HCT116 (cell line): ENCODE results near the gene SLC35F6. TPM values are rescaled to one million over a fixed set of nuclear protein-coding genes. Genes with fewer than 3 reads are reported as not detected.
"Not testable (repeated sequence)": the region's sequence is repeated elsewhere in the genome, so short reads cannot be mapped to it uniquely, and the experiment has no call there.

Source experiments
- ATAC-seq: fragments of 200-7000 bp; cut with Tn5 transposase; 2 replicates; pipeline ENCODE4 v1.9.1; 2020; ENCODE audit warnings: mild to moderate bottlenecking, moderate library complexity
- BruUV-seq: library from RNA; stranded (reverse); fragments of 400-500 nt; replicated peaks from 2 replicates; lab custom pipeline; 2021; lab: Mats Ljungman, UMichigan
- CTCF ChIA-PET: fragments of 300-600 bp; sonication (Branson Sonifier 250); formaldehyde crosslinking; loops from one replicate; lab custom pipeline; 2021; ENCODE audit warnings: antibody characterized with exemption; lab: Charles Lee
- POLR2A ChIA-PET: fragments of 300-600, 350-600 bp; sonication (Branson Sonifier 250); formaldehyde crosslinking; loops from one replicate; lab custom pipeline; 2021; ENCODE audit warnings: antibody characterized with exemption; lab: Charles Lee
- RAD21 ChIA-PET, 2 experiments: fragments of 300-600 bp; sonication (Branson Sonifier 250); formaldehyde crosslinking; loops; one replicate each; lab custom pipeline; 2023; ENCODE audit warnings: low total read pairs in 2 of 2; ENCODE audit not compliant: uncharacterized antibody in 2 of 2, unreplicated experiment in 2 of 2, low non-redundant PET in 1 of 2; lab: Charles Lee
- DNase-seq: peaks from one replicate; pipeline ENCODE4 v3.0.0-alpha.2; 2010; ENCODE audit warnings: low read depth, low spot score
- H2AFZ ChIP-seq: fragments of 200-600 bp; shearing (Covaris generic), sonication (generic); 2 replicates; pipeline ENCODE4 v1.6.1; 2017; ENCODE audit warnings: low read depth, mixed run types, mixed read lengths, antibody characterized with exemption, low read length; ENCODE audit not compliant: poor library complexity, severe bottlenecking
- H3K27ac ChIP-seq: 2 replicates; pipeline ENCODE4 v1.5.1; 2012; ENCODE audit warnings: low read depth, low read length
- H3K27me3 ChIP-seq: fragments of 200-600 bp; sonication (generic); 2 replicates; pipeline ENCODE4 v1.6.1; 2016; ENCODE audit warnings: mixed run types, low read length, mixed read lengths; ENCODE audit not compliant: insufficient read depth
- H3K36me3 ChIP-seq, 2 experiments: fragments of 200-500 bp in 1 of 2; fragments of 200-600 bp in 1 of 2; sonication (Bioruptor generic) in 1 of 2; sonication (generic) in 1 of 2; 2 replicates each; pipeline versions ENCODE4 v1.5.1 to v1.6.1; 2014 to 2016; ENCODE audit warnings: low read length in 2 of 2, inconsistent platforms in 1 of 2, mixed read lengths in 1 of 2, mixed run types in 1 of 2; ENCODE audit not compliant: insufficient read depth in 2 of 2, control insufficient read depth in 1 of 2
- H3K4me1 ChIP-seq, 2 experiments: fragments of 200-600 bp in 1 of 2; sonication (generic) in 1 of 2; 2 replicates each; pipeline versions ENCODE4 v1.5.1 to v1.6.1; 2012 to 2017; ENCODE audit warnings: low read length in 2 of 2, inconsistent platforms in 1 of 2, mild to moderate bottlenecking in 1 of 2, mixed read lengths in 1 of 2, mixed run types in 1 of 2, moderate library complexity in 1 of 2; ENCODE audit not compliant: insufficient read depth in 2 of 2, control insufficient read depth in 1 of 2
- H3K4me2 ChIP-seq: fragments of 200-600 bp; sonication (generic); 2 replicates; pipeline ENCODE4 v1.6.1; 2017; ENCODE audit warnings: mixed run types, low read length, mixed read lengths
- H3K4me3 ChIP-seq, 2 experiments: fragments of 200-600 bp in 1 of 2; sonication (generic) in 1 of 2; replicated peaks in 1 of 2; 2 replicates each; pipeline ENCODE4 v1.5.1; 2011 to 2016; ENCODE audit warnings: low read length in 2 of 2, control low read depth in 1 of 2, low read depth in 1 of 2, mild to moderate bottlenecking in 1 of 2, mixed read lengths in 1 of 2, mixed run types in 1 of 2
- H3K79me2 ChIP-seq: fragments of 200-600 bp; sonication (generic); 2 replicates; pipeline ENCODE4 v1.6.1; 2017; ENCODE audit warnings: mild to moderate bottlenecking, mixed run types, low read length, moderate library complexity, mixed read lengths; ENCODE audit not compliant: insufficient read depth
- H3K9ac ChIP-seq: fragments of 200-600 bp; sonication (generic); 2 replicates; pipeline ENCODE4 v1.6.1; 2016; ENCODE audit warnings: low read length, mixed read lengths
- H3K9me2 ChIP-seq: fragments of 200-600 bp; sonication (generic), shearing (Covaris generic); 2 replicates; pipeline ENCODE4 v1.6.1; 2017; ENCODE audit warnings: mixed run types, mild to moderate bottlenecking, moderate library complexity; ENCODE audit not compliant: insufficient read depth
- H3K9me3 ChIP-seq, 2 experiments: fragments of 200-500 bp in 1 of 2; fragments of 200-600 bp in 1 of 2; sonication (Bioruptor generic) in 1 of 2; sonication (generic) in 1 of 2; 2 replicates each; pipeline ENCODE4 v1.6.1; 2014 to 2017; ENCODE audit warnings: low read length in 2 of 2, mixed read lengths in 2 of 2, inconsistent platforms in 1 of 2, low read depth in 1 of 2, mild to moderate bottlenecking in 1 of 2, mixed run types in 1 of 2, moderate library complexity in 1 of 2; ENCODE audit not compliant: control insufficient read depth in 1 of 2, insufficient read depth in 1 of 2
- H4K20me1 ChIP-seq: fragments of 200-600 bp; sonication (generic), shearing (Covaris generic); 2 replicates; pipeline ENCODE4 v1.6.1; 2017; ENCODE audit warnings: mixed run types, mild to moderate bottlenecking, moderate library complexity; ENCODE audit not compliant: insufficient read depth
- CEBPB ChIP-seq: IDR thresholded peaks from 2 replicates; pipeline ENCODE4 v1.6.1; 2012; ENCODE audit warnings: low read depth
- EGR1 ChIP-seq: IDR thresholded peaks from 2 replicates; pipeline ENCODE4 v1.6.1; 2012; ENCODE audit warnings: low read depth
- JUND ChIP-seq: IDR thresholded peaks from 2 replicates; pipeline ENCODE4 v1.6.1; 2012
- POLR2A ChIP-seq: IDR thresholded peaks from 2 replicates; pipeline ENCODE4 v1.7.0; 2011; ENCODE audit warnings: borderline replicate concordance; ENCODE audit not compliant: insufficient read depth, insufficient read length; ENCODE audit errors: extremely low read depth
- POLR2AphosphoS5 ChIP-seq: IDR thresholded peaks from 2 replicates; pipeline ENCODE4 v1.6.1; 2011; ENCODE audit warnings: mild to moderate bottlenecking, low read depth, low read length, moderate library complexity
- SP1 ChIP-seq: IDR thresholded peaks from 2 replicates; pipeline ENCODE4 v1.6.1; 2012; ENCODE audit warnings: low read depth
- ZFX ChIP-seq: fragments of 450-650 bp; IDR thresholded peaks from 2 replicates; pipeline ENCODE4 v1.6.1; 2017
- ZNF274 ChIP-seq: fragments of 200-500 bp; sonication (Bioruptor generic); IDR thresholded peaks from 2 replicates; pipeline ENCODE4 v1.6.1; 2014; ENCODE audit warnings: mild to moderate bottlenecking, low read depth, low read length, inconsistent platforms
- intact Hi-C: fragments of 100-400 bp; cut with micrococcal nuclease; formaldehyde crosslinking; loops from 2 replicates; pipeline ENCODE4 v1.10.0; 2022
- total RNA-seq: library from RNA; stranded (reverse); gene quantifications from one replicate; pipeline ENCODE4 v1.2.1, GENCODE V29; 2021; ENCODE audit not compliant: unreplicated experiment
- TF ChIP-seq, protein P1 (sequence below): IDR thresholded peaks from 2 replicates; pipeline ENCODE4 v1.6.1; 2012
- TF ChIP-seq, protein P2 (sequence below): IDR thresholded peaks from 2 replicates; pipeline ENCODE4 v1.6.1; 2011; ENCODE audit warnings: mild to moderate bottlenecking, low read length, moderate library complexity; ENCODE audit not compliant: insufficient replicate concordance; ENCODE audit errors: extremely low read depth
- TF ChIP-seq, protein P3 (sequence below): IDR thresholded peaks from 2 replicates; pipeline ENCODE4 v1.6.1; 2012
- TF ChIP-seq, protein P4 (sequence below), 3 experiments: fragments of 200-600 bp in 1 of 3; sonication (generic) in 1 of 3; IDR thresholded peaks in 2 of 3; conservative IDR thresholded peaks in 1 of 3; 2 replicates each; pipeline ENCODE4 v1.5.1; 2012 to 2017; ENCODE audit warnings: low read depth in 2 of 3, low read length in 2 of 3, antibody characterized with exemption in 1 of 3, borderline replicate concordance in 1 of 3, control low read depth in 1 of 3, mild to moderate bottlenecking in 1 of 3, mixed read lengths in 1 of 3, mixed run types in 1 of 3, moderate library complexity in 1 of 3; ENCODE audit not compliant: insufficient read depth in 1 of 3

SLC35F6 gene
- total RNA-seq, 1 experiment from 2014 or later: 34.5 TPM

DNA sequence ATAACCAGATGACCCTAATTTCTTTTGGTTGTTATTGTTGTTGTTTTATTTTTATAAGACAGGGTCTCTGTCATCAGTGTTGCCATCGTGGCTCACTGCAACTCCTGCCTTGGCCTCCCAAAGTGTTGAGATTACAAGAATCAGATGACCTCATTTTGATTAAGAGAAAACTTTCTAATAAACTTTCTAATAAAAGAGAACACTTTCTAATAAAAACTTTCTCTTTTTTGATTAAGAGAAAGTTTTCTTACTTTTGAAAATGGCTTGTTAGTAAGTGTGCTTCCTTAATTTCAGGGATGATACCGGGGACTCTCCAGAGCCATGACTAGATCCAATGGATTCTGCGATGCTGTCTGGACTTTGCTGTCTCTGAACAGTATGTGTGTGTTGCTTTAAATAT is 29.4 kb downstream of the SLC35F6 start:
- no peak overlapping the region for H3K4me3 ChIP-seq
- H3K9me2 ChIP-seq: no peaks in the 10 kb centered on the region
- no peaks in the 10 kb centered on the region for H3K27me3 ChIP-seq
- no peaks in the 10 kb centered on the region for H3K4me1 ChIP-seq
- ChIA-PET POLR2A (no interaction called here), CTCF (no interaction called here), RAD21 (no interaction called here)
- H3K9ac ChIP-seq: no peak overlapping the region
- no peak overlapping the region for H3K4me2 ChIP-seq
- ATAC-seq (no peak), DNase-seq (no peak)
- H4K20me1 ChIP-seq: no peaks in the 10 kb centered on the region; the same call in 1 of the 2 replicates
- H3K79me2 ChIP-seq: peaks cover 36% of the 10 kb centered on the region
- intact Hi-C loops: no loop called here
- H3K9me3 ChIP-seq: no peaks in the 10 kb centered on the region
- peaks cover 29 to 58% of the 10 kb centered on the region in 2 experiments for H3K36me3 ChIP-seq
- H3K27ac ChIP-seq: no peak overlapping the region
- H2AFZ ChIP-seq: no peak overlapping the region
- TF ChIP-seq, protein P1, sequence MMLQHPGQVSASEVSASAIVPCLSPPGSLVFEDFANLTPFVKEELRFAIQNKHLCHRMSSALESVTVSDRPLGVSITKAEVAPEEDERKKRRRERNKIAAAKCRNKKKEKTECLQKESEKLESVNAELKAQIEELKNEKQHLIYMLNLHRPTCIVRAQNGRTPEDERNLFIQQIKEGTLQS: no peak
- no peak for TF ChIP-seq SP1
- no peak for TF ChIP-seq JUND
- no peak for TF ChIP-seq ZNF274
- TF ChIP-seq EGR1: no peak
- no peak for TF ChIP-seq POLR2AphosphoS5
- TF ChIP-seq, protein P2, sequence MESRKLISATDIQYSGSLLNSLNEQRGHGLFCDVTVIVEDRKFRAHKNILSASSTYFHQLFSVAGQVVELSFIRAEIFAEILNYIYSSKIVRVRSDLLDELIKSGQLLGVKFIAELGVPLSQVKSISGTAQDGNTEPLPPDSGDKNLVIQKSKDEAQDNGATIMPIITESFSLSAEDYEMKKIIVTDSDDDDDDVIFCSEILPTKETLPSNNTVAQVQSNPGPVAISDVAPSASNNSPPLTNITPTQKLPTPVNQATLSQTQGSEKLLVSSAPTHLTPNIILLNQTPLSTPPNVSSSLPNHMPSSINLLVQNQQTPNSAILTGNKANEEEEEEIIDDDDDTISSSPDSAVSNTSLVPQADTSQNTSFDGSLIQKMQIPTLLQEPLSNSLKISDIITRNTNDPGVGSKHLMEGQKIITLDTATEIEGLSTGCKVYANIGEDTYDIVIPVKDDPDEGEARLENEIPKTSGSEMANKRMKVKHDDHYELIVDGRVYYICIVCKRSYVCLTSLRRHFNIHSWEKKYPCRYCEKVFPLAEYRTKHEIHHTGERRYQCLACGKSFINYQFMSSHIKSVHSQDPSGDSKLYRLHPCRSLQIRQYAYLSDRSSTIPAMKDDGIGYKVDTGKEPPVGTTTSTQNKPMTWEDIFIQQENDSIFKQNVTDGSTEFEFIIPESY: no peak
- TF ChIP-seq, protein P3, sequence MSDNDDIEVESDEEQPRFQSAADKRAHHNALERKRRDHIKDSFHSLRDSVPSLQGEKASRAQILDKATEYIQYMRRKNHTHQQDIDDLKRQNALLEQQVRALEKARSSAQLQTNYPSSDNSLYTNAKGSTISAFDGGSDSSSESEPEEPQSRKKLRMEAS: no peak
- no peak for TF ChIP-seq CEBPB
- TF ChIP-seq, protein P4, sequence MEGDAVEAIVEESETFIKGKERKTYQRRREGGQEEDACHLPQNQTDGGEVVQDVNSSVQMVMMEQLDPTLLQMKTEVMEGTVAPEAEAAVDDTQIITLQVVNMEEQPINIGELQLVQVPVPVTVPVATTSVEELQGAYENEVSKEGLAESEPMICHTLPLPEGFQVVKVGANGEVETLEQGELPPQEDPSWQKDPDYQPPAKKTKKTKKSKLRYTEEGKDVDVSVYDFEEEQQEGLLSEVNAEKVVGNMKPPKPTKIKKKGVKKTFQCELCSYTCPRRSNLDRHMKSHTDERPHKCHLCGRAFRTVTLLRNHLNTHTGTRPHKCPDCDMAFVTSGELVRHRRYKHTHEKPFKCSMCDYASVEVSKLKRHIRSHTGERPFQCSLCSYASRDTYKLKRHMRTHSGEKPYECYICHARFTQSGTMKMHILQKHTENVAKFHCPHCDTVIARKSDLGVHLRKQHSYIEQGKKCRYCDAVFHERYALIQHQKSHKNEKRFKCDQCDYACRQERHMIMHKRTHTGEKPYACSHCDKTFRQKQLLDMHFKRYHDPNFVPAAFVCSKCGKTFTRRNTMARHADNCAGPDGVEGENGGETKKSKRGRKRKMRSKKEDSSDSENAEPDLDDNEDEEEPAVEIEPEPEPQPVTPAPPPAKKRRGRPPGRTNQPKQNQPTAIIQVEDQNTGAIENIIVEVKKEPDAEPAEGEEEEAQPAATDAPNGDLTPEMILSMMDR (IDR thresholded peaks at IDR 0.05 in 2 of 3, conservative IDR thresholded peaks at IDR 0.05 in 1 of 3; ENCODE audit: borderline replicate concordance in 1 of 3, insufficient read depth in 1 of 3, low read depth in 2 of 3, low read length in 2 of 3): no peak
- TF ChIP-seq POLR2A: no peak
- TF ChIP-seq ZFX: no peak
- no TSS peak for BruUV-seq

DNA sequence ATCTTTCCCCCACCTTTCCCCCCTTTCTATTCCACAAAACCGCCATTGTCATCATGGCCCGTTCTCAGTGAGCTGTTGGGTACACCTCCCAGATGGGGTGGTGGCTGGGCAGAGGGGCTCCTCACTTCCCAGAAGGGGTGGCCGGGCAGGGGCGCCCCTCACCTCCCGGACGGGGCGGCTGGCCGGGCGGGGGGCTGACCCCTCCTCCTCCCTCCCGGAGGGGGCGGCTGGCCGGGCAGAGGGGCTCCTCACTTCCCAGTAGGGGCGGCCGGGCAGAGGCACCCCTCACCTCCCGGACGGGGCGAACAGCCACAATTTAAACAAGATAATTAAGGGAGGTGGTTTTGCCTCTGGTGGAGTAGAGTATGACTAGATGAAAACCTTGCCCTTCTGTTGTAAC is 31.1 kb downstream of the SLC35F6 start:
- DNase-seq, CTCF ChIA-PET, H3K4me1 ChIP-seq, H3K27ac ChIP-seq, H3K4me3 ChIP-seq, POLR2A ChIA-PET, H4K20me1 ChIP-seq, H3K4me2 ChIP-seq, BruUV-seq, intact Hi-C loops, H2AFZ ChIP-seq, RAD21 ChIA-PET, H3K27me3 ChIP-seq, H3K9ac ChIP-seq, ATAC-seq, H3K9me3 ChIP-seq, H3K9me2 ChIP-seq: not testable (repeated sequence)
- peaks cover 29 to 47% of the 10 kb centered on the region in 2 experiments for H3K36me3 ChIP-seq
- peaks cover 20% of the 10 kb centered on the region for H3K79me2 ChIP-seq
